Bronchus fibroblast of lung (primary cell): ENCODE results near the gene CIDEB. TPM values are rescaled to one million over a fixed set of nuclear protein-coding genes. Genes with fewer than 3 reads are reported as not detected.

Source experiments
- total RNA-seq: library from RNA; depleted of rRNA; stranded (reverse); fragments of >200 nt; gene quantifications from 2 replicates; pipeline ENCODE4 v1.2.3, GENCODE V29; 2015

Gene CIDEB
- total RNA-seq = 1.3 and 1.8 TPM in 2 replicates

GRCh38 chr14:24307575-24308341 lies at the start of gene CIDEB:
Gene CIDEB, minus strand, starts transcription at chr14:24307977. Its CDS starts 119 bp downstream, at chr14:24307858.

GRCh38 chr14:24339284-24340151 lies 31.7 kb upstream of the CIDEB start, which contains the start of gene RIPK3:
Gene RIPK3, minus strand, starts transcription at chr14:24339991. Its CDS starts 165 bp downstream, at chr14:24339826.

DNA sequence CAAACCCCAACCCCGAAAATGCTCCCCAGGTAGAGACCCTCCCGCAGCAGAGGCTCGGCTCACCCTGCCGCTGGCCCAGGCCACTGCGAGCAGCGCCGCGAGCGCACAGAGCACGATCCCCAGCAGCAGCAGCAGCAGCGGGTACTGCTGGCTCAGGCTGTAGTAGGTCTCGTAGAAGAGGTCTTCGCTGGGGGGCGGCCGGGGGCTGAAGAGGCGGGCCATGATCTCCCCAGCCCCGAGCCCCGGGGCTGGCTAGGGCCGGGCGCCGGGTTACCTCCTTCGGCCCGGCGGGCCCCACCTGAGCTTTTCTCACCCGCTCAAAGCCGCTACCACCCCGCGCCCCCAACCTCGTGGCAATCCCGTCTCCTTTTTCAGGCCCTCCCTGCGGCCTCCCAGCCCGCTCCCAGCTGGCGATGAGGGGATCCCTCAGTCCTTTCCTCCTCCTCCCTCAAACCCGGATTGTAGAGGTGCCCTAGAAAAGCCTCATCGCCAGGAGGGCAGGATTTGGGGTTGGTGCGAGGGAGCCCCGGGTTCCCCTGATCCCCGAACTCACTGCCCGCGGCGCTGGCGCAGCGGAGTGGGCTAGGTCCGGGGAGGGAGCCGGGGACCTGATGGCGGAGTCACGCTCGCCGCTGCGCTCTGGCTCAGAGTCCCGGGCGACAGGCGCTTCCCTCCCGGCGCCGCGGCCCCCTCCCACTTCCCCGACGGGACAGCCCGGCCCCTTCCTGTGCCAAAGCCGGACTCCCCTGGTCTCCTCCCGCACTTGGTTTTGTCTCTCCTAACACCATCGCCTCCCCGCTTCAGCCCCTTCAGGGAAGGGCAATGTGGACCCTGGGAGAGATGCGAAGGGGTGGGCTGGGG lies 26.9 kb upstream of the CIDEB start, which contains the start of gene ADCY4:
TSS of gene ADCY4 (minus strand) at position 641 of the 861 bp plus-strand sequence. CDS start at position 222, 419 bp downstream.

GRCh38 chr14:24310646-24311604 lies 3.1 kb upstream of the CIDEB start, which contains the start of gene LTB4R:
Gene LTB4R, plus strand, starts transcription at chr14:24311502. Its CDS starts 4,150 bp downstream, at chr14:24315652.

GRCh38 chr14:24309538-24310264 lies 1.9 kb upstream of the CIDEB start, which contains the start of gene LTB4R2:
Gene LTB4R2, plus strand, starts transcription at chr14:24310140. Its CDS starts 525 bp downstream, at chr14:24310665.

DNA sequence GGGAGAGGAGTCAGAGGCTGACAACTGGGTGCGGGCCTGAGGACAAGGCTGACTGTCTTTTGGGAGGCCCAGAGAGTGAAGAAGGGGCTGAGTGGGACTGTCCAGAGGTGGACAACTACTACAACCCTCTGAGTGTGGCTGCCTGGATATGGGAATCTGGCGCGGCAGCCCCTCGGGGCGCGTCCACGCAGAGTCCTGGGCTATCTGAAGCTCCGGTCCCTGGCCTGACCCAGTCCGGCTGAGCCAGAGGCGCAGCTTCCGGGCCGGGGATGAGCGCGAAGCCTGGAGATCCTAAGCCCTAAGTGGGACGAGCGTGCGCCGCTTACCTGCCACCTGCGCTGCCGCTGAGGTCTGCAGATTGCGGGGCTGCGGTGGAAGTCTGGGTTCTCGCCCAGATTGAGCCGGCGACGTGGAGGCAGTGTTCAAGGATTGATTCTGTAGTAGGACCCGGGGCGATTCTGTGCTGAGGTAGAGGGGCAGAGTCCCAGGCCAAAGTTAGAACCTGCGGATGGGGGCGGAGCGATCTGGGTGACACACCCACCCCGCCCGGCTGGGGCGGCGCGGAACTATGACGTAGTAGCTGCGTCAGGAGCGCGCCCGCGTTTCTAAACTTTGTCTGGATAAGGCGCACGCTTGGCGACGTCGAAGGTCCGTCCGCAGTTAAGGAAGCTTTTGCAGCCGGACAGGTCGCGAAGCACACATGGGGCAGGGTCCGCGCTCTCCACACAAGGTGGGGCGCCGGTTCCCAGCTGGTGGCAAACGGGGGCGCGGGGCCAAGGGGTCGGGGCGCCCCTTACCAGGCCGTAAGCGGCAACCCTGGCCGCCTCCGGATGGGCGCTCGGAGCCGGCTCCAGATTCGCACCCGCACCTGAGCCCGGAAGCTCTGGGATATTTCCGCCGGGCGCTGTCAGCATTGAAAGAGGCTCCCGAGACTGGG lies 8.3 kb downstream of the CIDEB start, which contains the start of the genes DHRS1 and NOP9:
TSS of gene DHRS1 (minus strand) at position 526 of the 937 bp plus-strand sequence. CDS start 674 bp downstream, outside the sequence.
TSS of gene NOP9 (plus strand) at position 596 of the 937 bp plus-strand sequence. CDS start at position 701, 105 bp downstream.

DNA sequence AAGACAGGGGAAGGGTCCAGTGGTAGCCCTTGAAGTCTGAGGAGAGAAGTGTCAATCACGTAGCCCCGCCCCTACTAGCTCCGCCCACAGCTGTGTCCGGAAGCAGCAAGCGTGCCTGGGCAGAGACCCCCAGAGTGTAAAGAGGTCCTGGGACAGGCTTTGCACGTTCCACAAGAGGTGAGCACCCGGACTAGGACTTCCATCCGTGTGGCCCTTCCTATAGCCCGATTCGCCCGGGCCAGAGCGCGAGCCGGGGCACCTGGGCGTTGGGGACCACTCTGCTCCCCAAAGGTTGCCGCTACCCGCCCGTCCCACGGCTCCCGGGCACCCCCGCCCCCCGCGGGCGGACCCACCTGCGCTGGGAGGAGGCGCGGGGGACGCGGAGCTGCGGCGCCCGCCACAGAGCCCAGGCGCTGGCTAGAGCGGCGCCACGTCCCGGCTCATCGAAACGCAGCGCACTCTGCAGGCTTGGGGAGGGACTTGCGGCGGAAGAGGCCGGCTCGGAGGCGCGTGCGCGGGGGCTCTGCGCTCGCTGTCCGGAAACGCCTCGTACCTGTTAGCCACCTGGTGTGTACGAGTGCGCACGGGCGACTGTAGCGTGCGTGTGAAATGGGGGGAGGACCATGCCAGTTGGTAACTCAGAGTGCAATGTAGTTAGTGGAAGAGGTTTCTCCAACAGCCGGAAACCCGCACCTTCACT lies 36.5 kb downstream of the CIDEB start, which contains the start of gene RABGGTA:
TSS of gene RABGGTA (minus strand) at position 464 of the 700 bp plus-strand sequence. CDS start 482 bp downstream, outside the sequence.

GRCh38 chr14:24262821-24263733 lies 44.7 kb downstream of the CIDEB start, which contains the start of gene TGM1:
Gene TGM1, minus strand, starts transcription at chr14:24263177. Its CDS starts 825 bp downstream, at chr14:24262352.

Other genes starting within 250 kb of the CIDEB start
- not detected in 2 replicates for gene CPNE6, start 236.4 kb downstream of the CIDEB start, total RNA-seq
- 63.3 and 65.6 TPM in 2 replicates for gene PCK2, start 213.7 kb downstream of the CIDEB start, total RNA-seq
- 42.2 and 43.7 TPM in 2 replicates for gene DCAF11, start 193.2 kb downstream of the CIDEB start, total RNA-seq
- gene NRL, start 193.0 kb downstream of the CIDEB start, total RNA-seq = 0.59 and 2.9 TPM in 2 replicates
- not detected in 2 replicates for gene FITM1, start 177.3 kb downstream of the CIDEB start, total RNA-seq
- 128 and 137 TPM in 2 replicates for gene PSME1, start 171.8 kb downstream of the CIDEB start, total RNA-seq
- gene EMC9, start 166.4 kb downstream of the CIDEB start, total RNA-seq = 31.4 and 38.4 TPM in 2 replicates
- 70.1 and 79.7 TPM in 2 replicates for gene PSME2, start 161.4 kb downstream of the CIDEB start, total RNA-seq
- 49.9 and 53.7 TPM in 2 replicates for gene RNF31, start 160.5 kb downstream of the CIDEB start, total RNA-seq
- 36.3 and 39.8 TPM in 2 replicates for gene IRF9, start 146.7 kb downstream of the CIDEB start, total RNA-seq
- gene REC8, start 135.9 kb downstream of the CIDEB start, total RNA-seq = 54.3 and 64.6 TPM in 2 replicates
- gene IPO4, start 119.2 kb downstream of the CIDEB start, total RNA-seq = 56.5 and 58.6 TPM in 2 replicates
- 58.4 and 59.5 TPM in 2 replicates for gene TM9SF1, start 112.5 kb downstream of the CIDEB start, total RNA-seq
- 0.17 TPM in 1 of 2 replicates, not detected in the other for gene TSSK4, start 102.3 kb downstream of the CIDEB start, total RNA-seq
- 32.4 and 48.6 TPM in 2 replicates for gene CHMP4A, start 94.5 kb downstream of the CIDEB start, total RNA-seq
- gene MDP1, start 91.9 kb downstream of the CIDEB start, total RNA-seq = 18.2 and 19.6 TPM in 2 replicates
- gene NEDD8, start 75.6 kb downstream of the CIDEB start, total RNA-seq = 234 and 246 TPM in 2 replicates
- 53.1 and 54.3 TPM in 2 replicates for gene GMPR2, start 75.0 kb downstream of the CIDEB start, total RNA-seq
- gene TINF2, start 65.4 kb downstream of the CIDEB start, total RNA-seq = 52.6 and 56.7 TPM in 2 replicates
- gene TGM1, start 44.8 kb downstream of the CIDEB start, total RNA-seq = 0.45 and 1.2 TPM in 2 replicates
- gene RABGGTA, start 36.4 kb downstream of the CIDEB start, total RNA-seq = 32.1 and 33.9 TPM in 2 replicates
- gene DHRS1, start 8.2 kb downstream of the CIDEB start, total RNA-seq = 27.4 and 28.2 TPM in 2 replicates
- gene NOP9, start 8.1 kb downstream of the CIDEB start, total RNA-seq = 17.2 and 18.5 TPM in 2 replicates
- 1.0 and 3.0 TPM in 2 replicates for gene LTB4R2, start 2.2 kb upstream of the CIDEB start, total RNA-seq
- gene LTB4R, start 3.5 kb upstream of the CIDEB start, total RNA-seq = 0.84 and 1.0 TPM in 2 replicates
- gene ADCY4, start 27.1 kb upstream of the CIDEB start, total RNA-seq = 0.15 and 0.17 TPM in 2 replicates
- gene RIPK3, start 32.0 kb upstream of the CIDEB start, total RNA-seq = 0.45 and 0.84 TPM in 2 replicates
- gene NFATC4, start 60.2 kb upstream of the CIDEB start, total RNA-seq = 25.4 and 28.4 TPM in 2 replicates
- gene NYNRIN, start 91.0 kb upstream of the CIDEB start, total RNA-seq = 7.9 and 9.6 TPM in 2 replicates
- gene CBLN3, start 121.7 kb upstream of the CIDEB start, total RNA-seq = 0.34 and 0.74 TPM in 2 replicates
- 23.9 and 27.1 TPM in 2 replicates for gene KHNYN, start 122.0 kb upstream of the CIDEB start, total RNA-seq
- gene SDR39U1, start 134.8 kb upstream of the CIDEB start, total RNA-seq = 18.8 and 24.2 TPM in 2 replicates
- gene CMA1, start 200.3 kb upstream of the CIDEB start, total RNA-seq = not detected in 2 replicates